GM10266 (cell line): ENCODE data around the gene CES5A.
A peak's percentile ranks its signal among the peaks of the same experiment; 100 is the strongest.

Source experiments
- DNase-seq: peaks from one replicate; pipeline ENCODE4 v3.0.0; 2012; ENCODE audit errors: extremely low spot score
- TF ChIP-seq, protein P1 (sequence below): IDR thresholded peaks from 2 replicates; pipeline ENCODE4 v1.5.1; 2012; ENCODE audit warnings: mild to moderate bottlenecking, low read depth; ENCODE audit not compliant: control insufficient read depth, insufficient read depth; ENCODE audit errors: missing control alignments

Gene CES5A

DNA sequence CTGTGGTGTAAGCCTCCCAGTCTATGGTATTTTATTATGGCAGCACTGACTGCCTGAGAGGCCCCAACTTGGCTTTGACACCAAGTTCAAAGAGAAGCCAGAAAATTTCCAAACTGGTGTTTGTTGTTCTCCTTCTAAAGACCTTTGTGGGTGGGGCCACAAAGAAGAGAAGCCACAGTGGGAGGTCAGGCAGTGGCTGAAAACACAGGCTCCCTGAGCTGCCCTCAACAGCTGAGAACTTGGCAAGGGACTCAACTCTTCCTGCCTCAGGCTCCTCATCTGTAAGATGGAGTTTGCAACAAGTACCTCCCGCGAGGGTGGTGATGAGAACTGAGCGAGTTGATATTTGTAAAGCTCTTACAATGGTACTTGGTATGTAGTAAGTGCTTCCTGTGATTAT lies 18.2 kb downstream of the CES5A start:
- TF ChIP-seq, protein P1, sequence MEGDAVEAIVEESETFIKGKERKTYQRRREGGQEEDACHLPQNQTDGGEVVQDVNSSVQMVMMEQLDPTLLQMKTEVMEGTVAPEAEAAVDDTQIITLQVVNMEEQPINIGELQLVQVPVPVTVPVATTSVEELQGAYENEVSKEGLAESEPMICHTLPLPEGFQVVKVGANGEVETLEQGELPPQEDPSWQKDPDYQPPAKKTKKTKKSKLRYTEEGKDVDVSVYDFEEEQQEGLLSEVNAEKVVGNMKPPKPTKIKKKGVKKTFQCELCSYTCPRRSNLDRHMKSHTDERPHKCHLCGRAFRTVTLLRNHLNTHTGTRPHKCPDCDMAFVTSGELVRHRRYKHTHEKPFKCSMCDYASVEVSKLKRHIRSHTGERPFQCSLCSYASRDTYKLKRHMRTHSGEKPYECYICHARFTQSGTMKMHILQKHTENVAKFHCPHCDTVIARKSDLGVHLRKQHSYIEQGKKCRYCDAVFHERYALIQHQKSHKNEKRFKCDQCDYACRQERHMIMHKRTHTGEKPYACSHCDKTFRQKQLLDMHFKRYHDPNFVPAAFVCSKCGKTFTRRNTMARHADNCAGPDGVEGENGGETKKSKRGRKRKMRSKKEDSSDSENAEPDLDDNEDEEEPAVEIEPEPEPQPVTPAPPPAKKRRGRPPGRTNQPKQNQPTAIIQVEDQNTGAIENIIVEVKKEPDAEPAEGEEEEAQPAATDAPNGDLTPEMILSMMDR: no peak
- DNase-seq: no peak

- TF ChIP-seq, protein P1: no peak
- no peak for DNase-seq
Observed at GRCh38 chr16:55853114-55853513, 22.1 kb downstream of the CES5A start.

- TF ChIP-seq, protein P1: no peak
- DNase-seq: no peak
Observed at GRCh38 chr16:55849536-55849935, 25.6 kb downstream of the CES5A start.

DNA sequence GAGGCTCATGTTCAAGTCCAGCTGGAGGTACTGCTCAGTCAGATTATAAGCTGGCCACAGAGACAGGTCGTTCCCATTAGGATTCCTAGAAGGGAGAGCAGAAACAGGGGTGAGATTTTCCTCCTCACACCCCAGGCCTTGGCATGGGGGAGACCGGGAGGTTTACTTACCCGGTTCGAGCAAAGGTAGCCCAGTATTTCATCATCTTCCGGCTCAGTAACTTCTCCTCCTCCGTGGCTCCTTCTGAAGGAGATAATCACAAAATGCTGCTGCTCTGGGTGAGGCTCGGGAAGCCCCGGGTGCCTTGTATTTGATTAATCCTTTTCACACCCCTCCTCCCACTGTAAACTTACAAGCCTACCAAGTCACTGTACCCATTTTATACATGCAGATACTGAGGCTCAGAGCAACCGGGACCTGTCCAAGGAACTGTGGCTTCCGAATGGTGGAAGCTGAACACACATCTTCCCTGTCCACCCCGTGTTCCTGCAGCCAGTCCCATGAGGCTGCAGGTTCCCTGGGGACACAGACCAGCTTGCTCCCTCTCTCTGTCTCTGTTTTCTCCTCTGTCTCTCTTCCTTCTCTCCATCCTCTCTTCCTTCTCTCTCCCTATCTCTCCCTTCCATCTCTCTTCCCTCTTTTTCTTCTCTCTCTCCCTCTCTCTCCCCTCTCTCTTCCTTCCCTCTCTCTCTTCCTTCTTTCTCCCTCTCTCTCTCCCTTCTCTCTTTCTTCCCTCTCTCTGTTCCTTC lies 28.4 kb downstream of the CES5A start:
- DNase-seq: no peak
- TF ChIP-seq, protein P1: no peak

- DNase-seq: no peak
- TF ChIP-seq, protein P1: no peak
Observed at GRCh38 chr16:55843105-55843395, 32.1 kb downstream of the CES5A start.

GRCh38 chr16:55842369-55843104 lies 32.6 kb downstream of the CES5A start:
- TF ChIP-seq, protein P1: peak; percentile 68
- DNase-seq: peak; percentile 51

GRCh38 chr16:55839115-55839514 lies 36.1 kb downstream of the CES5A start:
- DNase-seq: no peak
- TF ChIP-seq, protein P1: no peak
